Panc1 (cell line): ENCODE measurements around the gene CAPZA1. TPM values are rescaled to one million over a fixed set of nuclear protein-coding genes. Genes with fewer than 3 reads are reported as not detected.

Experiments
- ATAC-seq: fragments of 200-7000 bp; cut with Tn5 transposase; 2 replicates; pipeline ENCODE4 v1.9.1; 2020; ENCODE audit warnings: mild to moderate bottlenecking, moderate library complexity
- BruUV-seq: library from RNA; stranded (reverse); fragments of 400-500 nt; replicated peaks from 2 replicates; lab custom pipeline; 2021; lab: Mats Ljungman, UMichigan
- CTCF ChIA-PET: fragments of 300-600 bp; sonication (Branson Sonifier 250); formaldehyde crosslinking; loops from one replicate; lab custom pipeline; 2022; ENCODE audit warnings: antibody characterized with exemption; lab: Charles Lee
- POLR2A ChIA-PET: fragments of 300-600 bp; sonication (Branson Sonifier 250); formaldehyde crosslinking; loops from one replicate; lab custom pipeline; 2022; ENCODE audit warnings: antibody characterized with exemption; lab: Charles Lee
- DNase-seq: peaks from one replicate; pipeline ENCODE4 v3.0.0-alpha.2; 2010; ENCODE audit warnings: low read depth, low spot score
- H3K27ac ChIP-seq: 2 replicates; pipeline ENCODE4 v1.5.1; 2011; ENCODE audit warnings: mild to moderate bottlenecking, low read length, inconsistent platforms
- H3K27me3 ChIP-seq: fragments of 200-500 bp; sonication (Bioruptor generic); 2 replicates; pipeline ENCODE4 v1.6.0; 2014; ENCODE audit warnings: low read length, inconsistent platforms; ENCODE audit not compliant: control insufficient read depth, insufficient read depth
- H3K36me3 ChIP-seq: fragments of 200-500 bp; sonication (Bioruptor generic); 2 replicates; pipeline ENCODE4 v1.5.1; 2014; ENCODE audit warnings: inconsistent platforms, mild to moderate bottlenecking, low read length, moderate library complexity; ENCODE audit not compliant: control insufficient read depth, insufficient read depth
- H3K4me1 ChIP-seq: 2 replicates; pipeline ENCODE4 v1.5.1; 2011; ENCODE audit warnings: inconsistent platforms, mild to moderate bottlenecking, low read length, moderate library complexity; ENCODE audit not compliant: control insufficient read depth, insufficient read depth
- H3K4me3 ChIP-seq, 2 experiments: 2 replicates each; pipeline ENCODE4 v1.5.1; 2011 to 2012; ENCODE audit warnings: low read depth in 2 of 2, low read length in 2 of 2, mild to moderate bottlenecking in 2 of 2, inconsistent platforms in 1 of 2, moderate library complexity in 1 of 2
- H3K9me3 ChIP-seq: fragments of 200-500 bp; sonication (Bioruptor generic); 2 replicates; pipeline ENCODE4 v1.5.1; 2014; ENCODE audit warnings: low read depth, mild to moderate bottlenecking, inconsistent platforms, low read length, moderate library complexity; ENCODE audit not compliant: control insufficient read depth, insufficient read depth
- CTCF ChIP-seq: fragments of 450-650 bp; IDR thresholded peaks from 2 replicates; pipeline ENCODE4 v1.5.1; 2017; ENCODE audit warnings: mild to moderate bottlenecking
- POLR2AphosphoS5 ChIP-seq: IDR thresholded peaks from 2 replicates; pipeline ENCODE4 v1.6.1; 2012; ENCODE audit warnings: mild to moderate bottlenecking, low read depth, low read length, moderate library complexity
- REST ChIP-seq, 2 experiments: IDR thresholded peaks; 2 replicates each; pipeline ENCODE4 v1.6.1; 2011 to 2012; ENCODE audit warnings: low read depth in 2 of 2, control low read depth in 1 of 2, low read length in 1 of 2, mild to moderate bottlenecking in 1 of 2, moderate library complexity in 1 of 2; ENCODE audit not compliant: insufficient read depth in 1 of 2
- SIN3A ChIP-seq: IDR thresholded peaks from 2 replicates; pipeline ENCODE4 v1.6.1; 2012; ENCODE audit warnings: low read depth, mild to moderate bottlenecking, low read length, moderate library complexity, borderline replicate concordance; ENCODE audit not compliant: insufficient read depth
- TCF7L2 ChIP-seq: IDR thresholded peaks from 2 replicates; pipeline ENCODE4 v1.6.1; 2011; ENCODE audit warnings: mild to moderate bottlenecking, low read depth, low read length, inconsistent platforms
- in situ Hi-C: cut with HindIII; loops from 2 replicates; pipeline ENCODE4 v1.10.0; 2016; ENCODE audit warnings: low sequenced_read_pairs, low pct_unique_long_range_greater_than_20kb
- intact Hi-C: fragments of 100-400 bp; cut with micrococcal nuclease; formaldehyde crosslinking; loops from one replicate; pipeline ENCODE4 v1.10.0; 2022; ENCODE audit not compliant: unreplicated experiment
- total RNA-seq: library from RNA; stranded (reverse); gene quantifications from one replicate; pipeline ENCODE4 v1.2.1, GENCODE V29; 2021; ENCODE audit not compliant: unreplicated experiment

The CAPZA1 gene
- total RNA-seq, 1 experiment from 2014 or later = 128 TPM

- CTCF ChIA-PET = no interaction called here
- H3K27me3 ChIP-seq = no peaks in the 10 kb centered on the region
- POLR2A ChIA-PET = no interaction called here
- intact Hi-C loops (no loop called here), in situ Hi-C loops (no loop called here)
- H3K27ac ChIP-seq = no peak overlapping the region
- no peaks in the 10 kb centered on the region for H3K36me3 ChIP-seq
- TF ChIP-seq REST (IDR thresholded peaks at IDR 0.05; ENCODE audit: insufficient read depth in 1 of 2, low read depth in 2 of 2, low read length in 1 of 2) (no peak), POLR2AphosphoS5 (no peak), SIN3A (no peak), CTCF (no peak), TCF7L2 (no peak)
- ATAC-seq (no peak), DNase-seq (no peak)
- no peak overlapping the region for H3K4me3 ChIP-seq
- BruUV-seq = no TSS peak
- H3K9me3 ChIP-seq = no peaks in the 10 kb centered on the region
- peaks cover 4% of the 10 kb centered on the region for H3K4me1 ChIP-seq
Measured at GRCh38 chr1:112711670-112712069, 92.0 kb downstream of the CAPZA1 start.

GRCh38 chr1:112712191-112712590 lies 92.6 kb downstream of the CAPZA1 start:
- BruUV-seq = no TSS peak
- Histone ChIP-seq H3K36me3 (no peaks in the 10 kb centered on the region), H3K27ac (no peak overlapping the region), H3K9me3 (no peaks in the 10 kb centered on the region), H3K4me1 (peaks cover 4% of the 10 kb centered on the region), H3K4me3 (no peak overlapping the region), H3K27me3 (no peaks in the 10 kb centered on the region)
- ATAC-seq (no peak), DNase-seq (no peak)
- TF ChIP-seq POLR2AphosphoS5 (no peak), CTCF (no peak), TCF7L2 (no peak), SIN3A (no peak), REST (IDR thresholded peaks at IDR 0.05; ENCODE audit: insufficient read depth in 1 of 2, low read depth in 2 of 2, low read length in 1 of 2) (no peak)
- in situ Hi-C loops = no loop called here
- ChIA-PET POLR2A (no interaction called here), CTCF (interaction anchor here (0.7 kb wide), 1 partner anchor 60 kb away, joined by 6 read pairs; no protein-coding TSS in a partner anchor)
- intact Hi-C loops = no loop called here
